ENCODE results near the gene KIF3B. TPM values are rescaled to one million over a fixed set of nuclear protein-coding genes. Genes with fewer than 3 reads are reported as not detected.

Gene KIF3B
- total and polyA plus RNA-seq, 2 of the 13 experiments (the other 11 are each of a cell fraction or from before 2014, with no cell fraction given): 23.6 to 28.8 TPM

DNA sequence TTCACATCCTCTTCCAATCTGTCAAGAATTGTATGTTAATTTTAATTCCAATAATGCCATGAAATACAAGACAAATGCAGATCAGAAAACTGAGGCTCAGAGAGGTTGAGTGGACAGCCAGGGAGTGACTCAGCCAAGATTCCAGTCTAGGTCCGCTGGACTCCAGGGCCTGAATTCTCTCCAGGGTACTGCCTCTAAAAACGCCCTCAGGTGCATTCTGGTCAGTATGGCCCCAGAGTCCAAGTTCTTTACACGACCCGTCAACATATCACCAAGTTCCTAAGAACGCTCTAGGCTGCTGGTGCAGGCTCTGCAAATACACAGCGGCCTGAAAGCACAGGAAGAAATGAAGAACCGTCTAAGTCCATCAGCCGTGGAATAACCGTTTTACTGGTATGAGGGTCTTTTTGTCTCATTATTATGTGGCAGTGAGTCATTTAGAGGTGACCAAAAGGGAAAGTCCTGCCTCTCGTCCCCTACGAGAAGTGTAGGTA is 80.0 kb downstream of the KIF3B start (continued):
- TF ChIP-seq RFX3 (CRISPR knock-in tag; IDR thresholded peaks at IDR 0.05): peak; percentile 5; the same call in 1 of the 2 replicates
- TF ChIP-seq, protein P1, sequence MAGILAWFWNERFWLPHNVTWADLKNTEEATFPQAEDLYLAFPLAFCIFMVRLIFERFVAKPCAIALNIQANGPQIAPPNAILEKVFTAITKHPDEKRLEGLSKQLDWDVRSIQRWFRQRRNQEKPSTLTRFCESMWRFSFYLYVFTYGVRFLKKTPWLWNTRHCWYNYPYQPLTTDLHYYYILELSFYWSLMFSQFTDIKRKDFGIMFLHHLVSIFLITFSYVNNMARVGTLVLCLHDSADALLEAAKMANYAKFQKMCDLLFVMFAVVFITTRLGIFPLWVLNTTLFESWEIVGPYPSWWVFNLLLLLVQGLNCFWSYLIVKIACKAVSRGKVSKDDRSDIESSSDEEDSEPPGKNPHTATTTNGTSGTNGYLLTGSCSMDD (CRISPR knock-in tag; IDR thresholded peaks at IDR 0.05): no peak
- TF ChIP-seq DPF2 (CRISPR knock-in tag; IDR thresholded peaks at IDR 0.05; ENCODE audit: borderline replicate concordance, low read depth): peak; percentile 8; the same call in 1 of the 2 replicates
- 0 out of 2 replicates have a peak, but pooled peaks have one; percentile 5 for TF ChIP-seq HHEX (CRISPR knock-in tag; IDR thresholded peaks at IDR 0.05)
- TF ChIP-seq ZBTB2 (CRISPR knock-in tag; IDR thresholded peaks at IDR 0.05; ENCODE audit: low read depth): no peak
- TF ChIP-seq, protein P2, sequence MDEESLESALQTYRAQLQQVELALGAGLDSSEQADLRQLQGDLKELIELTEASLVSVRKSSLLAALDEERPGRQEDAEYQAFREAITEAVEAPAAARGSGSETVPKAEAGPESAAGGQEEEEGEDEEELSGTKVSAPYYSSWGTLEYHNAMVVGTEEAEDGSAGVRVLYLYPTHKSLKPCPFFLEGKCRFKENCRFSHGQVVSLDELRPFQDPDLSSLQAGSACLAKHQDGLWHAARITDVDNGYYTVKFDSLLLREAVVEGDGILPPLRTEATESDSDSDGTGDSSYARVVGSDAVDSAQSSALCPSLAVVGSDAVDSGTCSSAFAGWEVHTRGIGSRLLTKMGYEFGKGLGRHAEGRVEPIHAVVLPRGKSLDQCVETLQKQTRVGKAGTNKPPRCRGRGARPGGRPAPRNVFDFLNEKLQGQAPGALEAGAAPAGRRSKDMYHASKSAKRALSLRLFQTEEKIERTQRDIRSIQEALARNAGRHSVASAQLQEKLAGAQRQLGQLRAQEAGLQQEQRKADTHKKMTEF (CRISPR knock-in tag; IDR thresholded peaks at IDR 0.05): no peak
- TF ChIP-seq ZNF382 (CRISPR knock-in tag; IDR thresholded peaks at IDR 0.05; ENCODE audit: borderline replicate concordance): no peak
- peak; percentile 48; the same call in 1 of the 2 replicates for TF ChIP-seq RNF219 (CRISPR knock-in tag; IDR thresholded peaks at IDR 0.05)
- TF ChIP-seq ZNF263 (CRISPR knock-in tag; IDR thresholded peaks at IDR 0.05): no peak
- TF ChIP-seq SNAPC2 (CRISPR knock-in tag; IDR thresholded peaks at IDR 0.05): 0 out of 2 replicates have a peak, but pooled peaks have one; percentile 11
- TF ChIP-seq DMAP1 (CRISPR knock-in tag; IDR thresholded peaks at IDR 0.05): no peak
- TF ChIP-seq ZNF605 (CRISPR knock-in tag; IDR thresholded peaks at IDR 0.05): no peak
- TF ChIP-seq CEBPG (CRISPR knock-in tag; IDR thresholded peaks at IDR 0.05): no peak
- no peak for TF ChIP-seq ZNF773 (CRISPR knock-in tag; IDR thresholded peaks at IDR 0.05; ENCODE audit: borderline replicate concordance)
- TF ChIP-seq SOX6 (IDR thresholded peaks at IDR 0.05): no peak
- TF ChIP-seq SOX6 (CRISPR knock-in tag; IDR thresholded peaks at IDR 0.05): no peak
- TF ChIP-seq MLXIP (CRISPR knock-in tag; IDR thresholded peaks at IDR 0.05; ENCODE audit: borderline replicate concordance): no peak
- no peak for TF ChIP-seq ZNF652 (CRISPR knock-in tag; IDR thresholded peaks at IDR 0.05; ENCODE audit: borderline replicate concordance, low read depth)
- no peak for TF ChIP-seq SMAD3 (CRISPR knock-in tag; IDR thresholded peaks at IDR 0.05)
